ENCODE measurements around the gene KAZN.

DNA sequence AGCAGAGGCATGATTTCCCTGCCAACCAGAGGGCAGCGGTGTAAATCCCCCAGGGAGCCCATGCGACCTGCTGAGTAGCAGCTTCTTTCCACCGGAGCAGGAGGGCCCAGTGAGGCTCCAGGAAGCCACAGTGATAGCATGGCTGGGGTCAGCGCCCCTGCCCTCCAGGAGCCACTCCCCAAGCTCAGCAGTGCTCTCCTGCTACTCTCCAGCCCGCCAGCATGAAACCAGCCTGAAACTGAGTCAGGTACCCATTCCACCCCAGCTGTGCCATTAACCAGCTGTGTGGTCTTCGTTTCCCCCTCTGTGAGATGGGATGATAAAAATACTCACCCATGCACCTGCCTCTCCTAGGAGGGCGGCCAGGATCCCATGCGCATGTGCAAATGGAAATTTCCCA, 431.3 kb downstream of the KAZN start:
- no peak for TF ChIP-seq GATA3 (IDR thresholded peaks at IDR 0.05; ENCODE audit: low read depth, low read length)
- no peak for TF ChIP-seq GATA2 (IDR thresholded peaks at IDR 0.05; ENCODE audit: low read depth, low read length)

All from SH-SY5Y (cell line).